ENCODE results near the gene UVRAG.

- no peak for TF ChIP-seq CTCF (IDR thresholded peaks at IDR 0.05)
- no peak for TF ChIP-seq POLR2A (IDR thresholded peaks at IDR 0.05)
Measured at GRCh38 chr11:75793966-75794365, 21.0 kb upstream of the UVRAG start.

All from ovary (tissue), 3 donors.